Panc1 (cell line): ENCODE results near the gene PACC1.

ENCODE experiments used
- REST ChIP-seq, 2 experiments: IDR thresholded peaks; 2 replicates each; pipeline ENCODE4 v1.6.1; 2011 to 2012; ENCODE audit warnings: low read depth in 2 of 2, control low read depth in 1 of 2, low read length in 1 of 2, mild to moderate bottlenecking in 1 of 2, moderate library complexity in 1 of 2; ENCODE audit not compliant: insufficient read depth in 1 of 2
- TF ChIP-seq, protein P1 (sequence below): fragments of 450-650 bp; IDR thresholded peaks from 2 replicates; pipeline ENCODE4 v1.5.1; 2017; ENCODE audit warnings: mild to moderate bottlenecking

GRCh38 chr1:212432272-212432660 lies 17.6 kb upstream of the PACC1 start:
- TF ChIP-seq, protein P1, sequence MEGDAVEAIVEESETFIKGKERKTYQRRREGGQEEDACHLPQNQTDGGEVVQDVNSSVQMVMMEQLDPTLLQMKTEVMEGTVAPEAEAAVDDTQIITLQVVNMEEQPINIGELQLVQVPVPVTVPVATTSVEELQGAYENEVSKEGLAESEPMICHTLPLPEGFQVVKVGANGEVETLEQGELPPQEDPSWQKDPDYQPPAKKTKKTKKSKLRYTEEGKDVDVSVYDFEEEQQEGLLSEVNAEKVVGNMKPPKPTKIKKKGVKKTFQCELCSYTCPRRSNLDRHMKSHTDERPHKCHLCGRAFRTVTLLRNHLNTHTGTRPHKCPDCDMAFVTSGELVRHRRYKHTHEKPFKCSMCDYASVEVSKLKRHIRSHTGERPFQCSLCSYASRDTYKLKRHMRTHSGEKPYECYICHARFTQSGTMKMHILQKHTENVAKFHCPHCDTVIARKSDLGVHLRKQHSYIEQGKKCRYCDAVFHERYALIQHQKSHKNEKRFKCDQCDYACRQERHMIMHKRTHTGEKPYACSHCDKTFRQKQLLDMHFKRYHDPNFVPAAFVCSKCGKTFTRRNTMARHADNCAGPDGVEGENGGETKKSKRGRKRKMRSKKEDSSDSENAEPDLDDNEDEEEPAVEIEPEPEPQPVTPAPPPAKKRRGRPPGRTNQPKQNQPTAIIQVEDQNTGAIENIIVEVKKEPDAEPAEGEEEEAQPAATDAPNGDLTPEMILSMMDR = no peak
- TF ChIP-seq REST (IDR thresholded peaks at IDR 0.05; ENCODE audit: insufficient read depth in 1 of 2, low read depth in 2 of 2, low read length in 1 of 2) = no peak
